ENCODE data around the gene KCTD1.

The KCTD1 gene

GRCh38 chr18:26480897-26481795 lies 67.2 kb downstream of the KCTD1 start:
- no peak for DNase-seq

DNA sequence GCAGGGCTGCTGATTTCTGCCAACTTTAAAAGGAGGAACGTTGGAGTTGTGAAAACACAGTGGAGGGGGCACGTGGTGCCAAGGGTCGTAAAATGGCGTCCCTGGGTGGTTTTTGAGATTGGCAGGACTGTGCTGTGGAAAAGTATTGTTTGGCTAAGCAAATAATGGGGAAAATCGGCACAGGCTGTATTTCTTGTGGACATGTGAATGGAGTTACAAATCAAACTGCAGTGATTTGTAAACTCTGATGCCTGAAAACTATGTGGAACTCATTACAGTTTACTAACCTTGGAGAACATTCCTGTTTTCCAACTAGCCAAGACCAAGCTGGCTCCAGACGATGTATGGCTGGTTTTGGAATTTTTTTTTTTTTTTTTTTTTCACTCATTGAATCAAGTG lies 68.7 kb downstream of the KCTD1 start:
- DNase-seq, result no peak

DNA sequence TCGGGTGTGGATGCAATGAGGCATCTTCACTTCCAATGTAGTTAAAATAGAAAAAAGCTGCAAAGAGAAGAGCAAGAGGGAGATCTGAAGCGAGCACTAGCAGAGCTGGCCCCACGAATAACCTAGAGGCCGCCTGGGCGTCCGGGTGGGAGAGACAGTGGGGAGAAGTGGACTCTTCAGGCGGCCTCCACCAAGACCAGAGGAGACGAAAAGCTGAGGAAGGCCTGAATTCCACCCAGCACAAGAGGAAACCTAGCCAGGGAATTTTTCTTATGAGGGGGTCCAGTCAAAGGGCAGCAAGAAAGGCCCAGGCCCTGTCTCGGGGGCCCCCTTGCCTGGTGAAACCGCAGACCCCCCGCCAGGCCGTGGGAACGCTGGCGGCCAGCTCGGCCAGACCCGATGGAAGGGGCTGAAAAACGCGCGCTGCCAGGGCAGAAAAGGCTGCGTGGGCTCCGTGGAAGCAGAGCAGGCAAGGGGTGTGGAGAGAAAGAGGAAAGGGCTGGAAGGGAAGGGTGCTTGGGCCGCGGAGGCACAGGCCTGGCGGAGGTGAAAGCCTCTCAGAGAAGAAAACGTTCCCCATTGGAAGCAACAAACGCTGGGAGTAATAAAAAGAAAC lies 69.2 kb downstream of the KCTD1 start:
- no peak for DNase-seq

GRCh38 chr18:26477828-26478466 lies 70.4 kb downstream of the KCTD1 start:
- no peak for DNase-seq

GRCh38 chr18:26476697-26477096 lies 71.7 kb downstream of the KCTD1 start:
- no peak for DNase-seq

DNA sequence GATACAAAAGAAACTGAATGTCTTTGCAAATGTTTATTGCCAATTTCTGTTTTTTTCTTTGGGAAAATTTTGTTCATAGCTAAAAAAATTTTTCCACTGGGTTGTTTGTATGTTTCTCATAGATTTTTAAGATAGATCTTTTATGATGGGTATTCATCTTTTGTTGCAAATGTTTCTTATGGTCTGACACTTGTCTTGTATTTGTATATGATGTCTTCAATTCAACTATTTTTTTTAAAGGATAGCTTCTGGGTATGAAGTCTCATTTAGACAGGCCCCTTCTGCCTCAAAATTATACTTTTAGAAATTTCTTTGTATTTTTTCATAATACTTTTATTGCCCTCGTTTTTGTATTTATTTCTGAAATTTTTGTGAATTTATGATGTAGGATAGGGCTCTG lies 73.8 kb downstream of the KCTD1 start:
- DNase-seq, result no peak

- DNase-seq, result no peak
These were observed 74.7 kb downstream of the KCTD1 start for GRCh38 chr18:26473672-26474071.

- no peak for DNase-seq
These were observed 76.5 kb downstream of the KCTD1 start for GRCh38 chr18:26471826-26472225.

DNA sequence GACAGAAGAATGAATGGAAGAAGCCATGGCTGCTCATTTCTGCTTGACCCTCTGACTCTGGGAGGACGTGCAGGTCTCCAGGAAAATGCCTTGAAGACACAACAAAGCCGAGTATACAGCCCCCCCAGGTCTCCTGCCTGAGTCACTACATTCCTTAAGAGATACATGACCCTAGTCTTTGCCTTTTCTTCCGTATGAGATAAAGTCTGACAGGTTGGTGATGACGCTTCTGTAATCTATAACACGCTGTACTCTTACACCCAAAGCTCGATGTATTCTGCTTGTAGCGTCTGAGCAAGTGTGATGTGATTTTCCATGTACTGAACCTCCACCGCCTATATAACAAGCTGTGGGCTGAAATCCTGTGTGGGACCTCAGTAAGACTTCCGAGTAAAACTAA lies 77.3 kb downstream of the KCTD1 start:
- no peak for DNase-seq

DNA sequence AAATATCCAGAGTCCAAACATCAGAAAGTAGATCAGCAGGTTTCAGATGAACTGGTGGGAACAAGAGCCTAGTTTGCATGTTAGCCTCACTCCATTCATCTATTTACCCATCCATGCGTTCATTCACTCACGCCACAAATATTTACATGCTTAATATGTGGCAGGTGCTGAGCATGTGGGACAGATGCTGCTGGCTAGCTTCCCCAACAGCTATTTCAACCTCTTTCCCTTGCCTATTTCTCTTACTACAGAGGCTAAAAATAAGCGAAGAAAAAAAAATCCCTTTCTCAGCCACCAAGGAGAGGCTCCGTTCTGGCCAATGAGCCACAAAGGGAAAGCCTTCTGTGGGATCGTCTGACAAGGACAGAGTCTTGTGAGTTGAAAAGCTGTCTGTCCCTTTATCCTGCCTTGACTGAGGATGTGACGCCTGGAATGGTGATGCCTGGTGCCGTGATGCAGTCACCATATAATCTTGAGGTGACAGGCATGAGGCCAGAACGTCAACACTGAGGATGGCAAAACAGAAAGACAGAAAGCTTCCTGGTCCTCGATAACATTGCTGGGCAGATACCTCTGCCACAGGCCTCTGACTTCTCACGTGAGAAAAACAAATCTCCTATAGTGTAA lies 78.2 kb downstream of the KCTD1 start:
- DNase-seq, result no peak

GRCh38 chr18:26468931-26469340 lies 79.4 kb downstream of the KCTD1 start:
- no peak for DNase-seq

GRCh38 chr18:26466026-26466425 lies 82.3 kb downstream of the KCTD1 start:
- no peak for DNase-seq

DNA sequence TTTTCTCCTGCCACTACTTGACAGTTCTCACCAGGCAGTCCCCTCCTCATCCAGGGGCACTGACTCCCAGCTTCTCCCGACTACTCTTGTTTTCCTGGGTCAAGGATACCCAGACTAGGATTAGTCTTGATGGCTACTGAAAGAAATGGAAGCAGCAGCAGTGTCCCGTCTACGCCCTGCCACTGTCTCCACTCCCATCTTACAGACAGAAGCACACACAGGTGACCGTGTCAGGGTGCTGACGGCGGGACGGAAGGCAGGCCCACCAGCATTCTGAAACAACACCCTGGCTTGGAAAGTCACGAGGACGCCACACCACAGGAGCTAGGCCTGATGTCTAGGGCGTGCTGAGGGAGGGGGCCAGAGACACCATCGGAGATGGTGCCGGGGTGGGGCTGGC lies 82.9 kb downstream of the KCTD1 start:
- no peak for DNase-seq

DNA sequence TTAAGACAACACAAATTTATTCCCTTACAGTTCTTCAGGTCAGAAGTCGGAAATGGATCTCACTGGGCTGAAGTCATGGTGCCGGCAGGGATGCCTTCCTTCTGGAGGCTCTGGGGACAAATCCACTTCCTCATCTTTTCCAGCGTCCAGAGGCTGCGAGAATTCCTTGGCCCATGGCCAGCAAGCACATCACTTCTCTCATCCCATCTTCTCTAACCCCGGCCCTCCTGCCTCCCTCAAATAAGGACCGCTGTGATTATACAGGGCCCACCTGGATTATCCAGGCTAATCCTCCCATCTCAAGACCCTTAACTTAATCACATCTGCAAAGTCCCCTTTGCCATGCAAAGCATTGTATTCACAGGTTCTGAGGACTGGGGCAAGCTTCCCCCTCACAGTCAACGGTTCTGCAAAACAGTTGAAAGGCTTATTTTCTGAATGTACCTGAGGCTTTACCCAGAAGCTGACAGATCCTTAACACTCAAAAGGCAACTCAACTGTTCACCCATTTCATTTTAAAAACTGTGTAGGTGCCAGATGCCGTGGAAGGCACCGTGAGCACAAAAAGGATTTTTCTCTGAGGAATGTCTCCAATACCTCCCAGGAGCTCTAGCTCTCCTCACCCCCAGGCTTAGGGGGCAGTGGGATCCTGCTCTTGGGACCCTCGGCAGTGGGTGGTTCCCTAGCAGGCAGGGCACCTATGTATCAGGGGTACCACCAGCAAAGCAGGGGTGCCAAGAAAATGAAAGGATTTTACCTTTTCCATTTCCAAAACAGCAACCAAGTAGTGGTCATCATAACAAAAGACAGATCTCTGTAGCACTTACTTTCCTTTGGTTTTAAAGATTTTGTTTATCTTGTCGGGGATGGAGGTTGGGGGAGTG lies 84.0 kb downstream of the KCTD1 start:
- DNase-seq, result no peak

GRCh38 chr18:26462355-26462754 lies 86.0 kb downstream of the KCTD1 start:
- no peak for DNase-seq

- no peak for DNase-seq
These were observed 86.9 kb downstream of the KCTD1 start for GRCh38 chr18:26461405-26461804.

DNA sequence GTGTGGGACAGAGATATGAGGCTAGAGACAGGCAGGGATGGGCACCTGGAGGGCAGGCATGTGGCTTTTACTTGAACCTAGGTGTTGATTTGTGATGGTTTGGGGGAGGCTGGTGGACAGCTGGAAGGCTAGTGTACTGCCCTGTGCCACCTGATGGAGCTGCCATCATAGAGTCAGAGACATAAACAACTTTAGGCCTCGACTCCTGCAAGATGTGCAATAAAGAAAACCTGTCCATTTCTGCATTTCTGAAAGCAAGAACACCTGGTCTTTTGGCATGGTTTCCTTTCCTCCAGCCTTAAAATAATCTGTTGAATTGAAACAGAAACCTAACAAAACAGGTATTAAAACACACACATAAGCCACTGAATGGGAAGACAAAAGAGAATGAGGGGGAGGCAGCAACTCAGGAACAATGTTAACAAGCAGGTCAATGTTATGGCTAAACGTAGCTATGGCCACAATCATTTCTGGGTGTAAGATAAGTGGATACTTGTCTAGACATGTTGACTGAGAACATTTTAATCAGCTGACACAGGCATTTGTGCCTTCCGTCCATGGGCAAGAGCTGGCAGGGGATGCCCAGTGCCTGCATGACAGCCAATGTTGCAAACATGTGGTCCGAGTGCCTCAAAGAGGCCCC lies 87.8 kb downstream of the KCTD1 start:
- DNase-seq, result no peak

DNA sequence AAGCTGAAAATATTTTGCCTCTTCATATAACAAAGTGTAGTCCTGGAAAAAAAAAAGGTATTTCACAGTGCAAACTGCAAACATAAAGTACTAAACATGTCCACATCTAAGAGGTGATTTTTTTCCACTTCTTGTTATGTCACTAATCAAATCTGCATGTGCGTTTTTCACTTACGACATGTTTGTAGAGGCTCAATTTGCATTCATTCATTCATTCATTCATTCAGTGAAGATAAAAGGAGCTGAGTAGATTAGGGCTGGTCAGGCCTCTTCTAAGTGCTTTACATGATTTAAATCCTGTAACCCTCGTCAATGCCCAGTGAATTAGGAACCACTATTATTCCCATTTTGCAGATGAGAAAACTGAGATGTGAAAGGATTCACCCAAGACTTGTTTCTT lies 88.5 kb downstream of the KCTD1 start:
- no peak for DNase-seq

- no peak for DNase-seq
These were observed 89.0 kb downstream of the KCTD1 start for GRCh38 chr18:26459340-26459739.

DNA sequence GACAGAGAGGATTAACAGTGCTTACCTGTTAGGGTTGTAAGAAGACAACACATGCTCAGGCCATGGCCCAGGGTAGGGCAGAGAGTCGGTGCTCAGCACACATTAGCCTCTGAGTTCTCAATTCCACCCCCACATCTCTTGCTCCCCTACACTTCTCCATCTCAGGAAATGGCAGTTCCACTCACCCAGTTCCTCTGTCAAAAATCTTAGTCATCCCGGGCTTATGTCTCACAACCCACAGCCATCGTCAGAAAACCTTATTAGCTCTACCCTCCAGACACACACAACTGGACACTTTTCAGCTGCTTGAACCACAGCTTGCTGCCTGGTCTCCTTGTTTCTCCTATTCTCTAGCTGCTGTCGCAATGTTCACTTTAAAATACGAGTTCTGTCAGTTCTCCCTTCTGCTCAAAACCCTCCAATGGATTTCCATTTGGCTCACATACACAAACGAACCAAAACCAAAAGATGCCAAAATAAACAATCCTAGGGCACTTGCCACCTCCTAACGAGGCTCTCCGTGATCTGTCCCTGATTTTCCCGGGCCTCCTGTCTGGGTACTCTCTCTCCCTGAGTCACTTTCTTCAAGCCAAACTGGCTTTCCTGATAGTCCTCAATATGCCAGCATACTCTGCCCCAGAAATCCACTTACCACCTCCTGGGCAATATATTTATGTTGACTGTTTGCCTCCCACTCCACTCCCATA lies 89.7 kb downstream of the KCTD1 start:
- no peak for DNase-seq
